PFSK-1 (cell line): ENCODE results near the gene RAB31.

Experiments
- FOXP2 ChIP-seq: optimal IDR thresholded peaks from 2 replicates; pipeline ENCODE3; 2011; ENCODE audit warnings: borderline replicate concordance, control low read depth, inconsistent platforms; ENCODE audit not compliant: insufficient read depth; ENCODE audit errors: extremely low read length, extremely low read depth
- POLR2AphosphoS5 ChIP-seq: IDR thresholded peaks from 2 replicates; pipeline ENCODE4 v1.6.1; 2012; ENCODE audit warnings: low read depth, mild to moderate bottlenecking, control low read depth, low read length, moderate library complexity
- SIN3A ChIP-seq: IDR thresholded peaks from 2 replicates; pipeline ENCODE4 v1.6.1; 2012; ENCODE audit warnings: mild to moderate bottlenecking, low read length, moderate library complexity, borderline replicate concordance; ENCODE audit not compliant: insufficient read depth
- TAF1 ChIP-seq: IDR thresholded peaks from 2 replicates; pipeline ENCODE4 v1.6.1; 2012; ENCODE audit warnings: low read length, control low read depth, borderline replicate concordance; ENCODE audit not compliant: insufficient read depth
- TF ChIP-seq, protein P1 (sequence below), 2 experiments: IDR thresholded peaks; 2 replicates each; pipeline versions ENCODE4 v1.6.1 to v1.8.0; 2011 to 2012; ENCODE audit warnings: low read depth in 2 of 2, low read length in 2 of 2, control low read depth in 1 of 2, inconsistent platforms in 1 of 2, mild to moderate bottlenecking in 1 of 2, moderate library complexity in 1 of 2; ENCODE audit not compliant: insufficient read depth in 1 of 2

- TF ChIP-seq TAF1 (no peak), POLR2AphosphoS5 (no peak), SIN3A (no peak), FOXP2 (no peak)
- TF ChIP-seq, protein P1, sequence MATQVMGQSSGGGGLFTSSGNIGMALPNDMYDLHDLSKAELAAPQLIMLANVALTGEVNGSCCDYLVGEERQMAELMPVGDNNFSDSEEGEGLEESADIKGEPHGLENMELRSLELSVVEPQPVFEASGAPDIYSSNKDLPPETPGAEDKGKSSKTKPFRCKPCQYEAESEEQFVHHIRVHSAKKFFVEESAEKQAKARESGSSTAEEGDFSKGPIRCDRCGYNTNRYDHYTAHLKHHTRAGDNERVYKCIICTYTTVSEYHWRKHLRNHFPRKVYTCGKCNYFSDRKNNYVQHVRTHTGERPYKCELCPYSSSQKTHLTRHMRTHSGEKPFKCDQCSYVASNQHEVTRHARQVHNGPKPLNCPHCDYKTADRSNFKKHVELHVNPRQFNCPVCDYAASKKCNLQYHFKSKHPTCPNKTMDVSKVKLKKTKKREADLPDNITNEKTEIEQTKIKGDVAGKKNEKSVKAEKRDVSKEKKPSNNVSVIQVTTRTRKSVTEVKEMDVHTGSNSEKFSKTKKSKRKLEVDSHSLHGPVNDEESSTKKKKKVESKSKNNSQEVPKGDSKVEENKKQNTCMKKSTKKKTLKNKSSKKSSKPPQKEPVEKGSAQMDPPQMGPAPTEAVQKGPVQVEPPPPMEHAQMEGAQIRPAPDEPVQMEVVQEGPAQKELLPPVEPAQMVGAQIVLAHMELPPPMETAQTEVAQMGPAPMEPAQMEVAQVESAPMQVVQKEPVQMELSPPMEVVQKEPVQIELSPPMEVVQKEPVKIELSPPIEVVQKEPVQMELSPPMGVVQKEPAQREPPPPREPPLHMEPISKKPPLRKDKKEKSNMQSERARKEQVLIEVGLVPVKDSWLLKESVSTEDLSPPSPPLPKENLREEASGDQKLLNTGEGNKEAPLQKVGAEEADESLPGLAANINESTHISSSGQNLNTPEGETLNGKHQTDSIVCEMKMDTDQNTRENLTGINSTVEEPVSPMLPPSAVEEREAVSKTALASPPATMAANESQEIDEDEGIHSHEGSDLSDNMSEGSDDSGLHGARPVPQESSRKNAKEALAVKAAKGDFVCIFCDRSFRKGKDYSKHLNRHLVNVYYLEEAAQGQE (IDR thresholded peaks at IDR 0.05; ENCODE audit: insufficient read depth in 1 of 2, low read depth in 2 of 2, low read length in 2 of 2): no peak
These were observed 123.7 kb downstream of the RAB31 start for GRCh38 chr18:9831723-9832199.
